ENCODE measurements around the gene HAP1.

Gene HAP1

DNA sequence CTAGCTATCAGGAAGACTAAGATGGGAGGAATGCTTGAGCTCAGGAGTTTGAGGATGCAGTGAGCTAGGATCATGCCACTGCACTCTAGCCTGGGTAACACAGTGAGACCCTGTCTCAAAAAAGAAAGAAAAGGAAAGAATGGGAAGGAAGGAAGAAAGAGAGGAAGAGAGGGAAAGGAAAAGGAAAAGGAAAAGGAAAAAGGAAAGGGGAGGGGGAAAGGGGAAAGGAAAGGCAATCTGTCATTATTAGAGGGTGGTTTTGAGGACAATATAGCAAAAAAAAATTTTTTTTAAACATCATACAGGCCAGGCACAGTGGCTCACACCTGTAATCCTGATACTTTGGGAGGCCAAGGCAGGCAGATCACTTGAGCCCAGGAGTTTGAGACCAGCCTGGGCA is 31.7 kb upstream of the HAP1 start:
- DNase-seq (ENCODE audit: low read depth in 2 of 2): no peak

DNA sequence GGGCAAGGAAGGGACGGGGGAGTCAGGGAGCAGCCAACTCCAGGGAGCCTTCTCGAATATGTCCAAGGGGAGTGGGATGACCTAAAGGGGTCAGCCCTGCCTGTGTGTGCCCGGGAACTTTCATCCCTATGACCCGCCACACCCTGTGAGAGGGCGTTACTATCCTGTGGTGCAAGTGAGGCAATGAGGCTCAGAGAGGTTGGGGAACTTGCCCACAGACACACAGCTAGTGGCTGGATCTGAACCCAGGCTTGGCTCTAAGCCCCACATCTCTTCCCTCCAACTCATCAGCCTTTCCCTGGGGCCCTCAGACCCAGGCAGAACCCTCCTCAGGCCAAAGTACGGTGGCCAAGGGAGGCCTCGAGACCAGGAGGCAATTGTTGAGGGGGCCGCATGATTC is 28.9 kb upstream of the HAP1 start:
- no peak for DNase-seq (ENCODE audit: low read depth in 2 of 2)

DNA sequence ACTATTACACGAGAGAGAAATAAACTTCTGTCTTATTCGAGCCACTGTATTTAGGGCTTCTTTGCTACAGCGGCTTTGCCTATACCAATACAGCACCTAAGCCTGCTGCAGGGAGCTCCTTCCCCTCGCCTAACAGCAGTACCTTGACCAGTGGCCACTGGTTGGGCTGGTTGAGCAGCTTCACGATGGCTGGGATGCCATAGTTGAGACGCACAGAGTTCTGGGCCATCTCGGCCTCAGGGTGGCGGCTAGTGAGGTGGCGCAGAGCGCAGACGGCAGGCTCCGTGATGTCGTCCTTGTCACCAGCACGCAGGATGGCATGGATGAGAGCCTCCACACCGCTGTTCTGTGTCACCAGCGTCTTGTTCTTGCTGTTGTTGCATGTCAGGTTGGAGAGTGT is 28.4 kb upstream of the HAP1 start:
- no peak for DNase-seq (ENCODE audit: low read depth in 2 of 2)

DNA sequence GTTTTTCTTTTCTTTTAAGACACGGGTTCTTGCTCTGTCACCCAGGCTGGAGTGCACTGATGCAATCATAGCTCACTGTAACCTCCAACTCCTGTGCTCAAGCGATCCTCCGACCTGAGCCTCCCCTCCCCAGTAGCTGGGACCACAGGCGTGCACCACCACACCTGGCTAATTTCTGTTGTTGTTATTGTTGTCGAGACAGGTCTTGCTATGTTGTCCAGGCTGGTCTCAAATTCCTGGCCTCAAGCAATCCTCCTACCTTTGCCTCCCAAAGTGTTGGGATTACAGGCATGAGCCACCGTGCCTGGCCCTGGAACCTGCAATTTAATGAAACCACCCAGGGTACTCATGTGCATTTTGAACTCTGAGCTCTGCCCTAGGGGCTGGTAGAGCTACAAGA is 27.9 kb upstream of the HAP1 start:
- DNase-seq (ENCODE audit: low read depth in 2 of 2): no peak

DNA sequence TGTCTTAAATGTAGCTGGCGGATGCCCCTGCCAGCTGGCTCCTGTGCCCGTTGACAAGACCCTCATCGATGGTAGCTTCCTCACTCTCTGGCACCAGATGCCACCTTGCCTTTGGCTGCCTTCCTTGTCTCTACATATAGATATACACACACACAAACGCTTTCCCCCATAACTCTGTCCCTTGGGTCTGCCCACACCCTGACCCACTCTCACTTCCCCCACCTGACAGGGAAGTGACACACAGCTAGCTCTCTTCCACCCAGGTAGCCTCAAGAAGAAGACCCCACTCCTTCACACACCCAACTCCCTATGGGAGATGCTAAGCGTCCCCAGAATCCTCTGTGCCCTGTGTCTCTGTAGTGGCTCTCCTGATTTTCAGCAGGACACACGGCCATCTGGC is 26.4 kb upstream of the HAP1 start:
- no peak for DNase-seq (ENCODE audit: low read depth in 2 of 2)

DNA sequence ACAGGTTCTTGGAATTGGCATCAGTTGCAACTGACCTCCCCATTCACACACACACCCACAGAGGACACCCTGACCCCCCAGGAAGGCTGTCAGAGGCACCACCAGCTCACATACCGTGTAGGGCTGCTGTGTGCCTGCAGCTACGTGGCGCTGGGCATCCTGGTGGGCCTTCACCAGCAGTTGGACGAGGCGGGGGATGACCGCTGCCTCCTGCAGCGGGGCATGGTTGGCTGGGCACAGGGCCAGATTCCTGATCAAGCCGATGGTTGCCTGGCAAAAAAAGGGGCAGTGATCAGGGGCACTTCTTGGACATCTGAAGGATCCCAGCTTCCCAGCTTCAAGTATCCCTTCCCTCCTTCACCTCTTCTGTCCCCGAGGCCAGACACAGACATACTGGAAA is 24.2 kb upstream of the HAP1 start:
- DNase-seq (ENCODE audit: low read depth in 2 of 2): no peak

DNA sequence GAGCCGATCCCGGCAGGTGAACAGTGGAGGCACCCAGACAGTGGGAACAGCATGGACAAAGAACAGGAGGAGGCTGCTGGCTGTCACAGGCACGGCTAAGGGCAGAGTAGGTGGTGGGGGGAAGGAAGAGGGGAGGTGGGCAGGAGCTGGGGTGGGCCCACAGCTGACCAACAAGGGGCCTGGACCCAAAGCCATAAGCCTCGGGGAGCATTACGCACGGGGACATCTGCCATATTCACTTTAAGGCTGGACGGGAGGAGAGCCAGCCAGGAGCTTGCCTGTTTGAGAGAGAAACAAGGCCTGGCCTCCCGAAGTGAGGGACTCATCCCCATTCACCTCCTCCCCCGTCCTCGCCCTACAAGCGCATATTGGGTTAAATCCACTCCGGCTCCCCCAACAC is 19.6 kb upstream of the HAP1 start:
- DNase-seq (ENCODE audit: low read depth in 2 of 2): no peak

DNA sequence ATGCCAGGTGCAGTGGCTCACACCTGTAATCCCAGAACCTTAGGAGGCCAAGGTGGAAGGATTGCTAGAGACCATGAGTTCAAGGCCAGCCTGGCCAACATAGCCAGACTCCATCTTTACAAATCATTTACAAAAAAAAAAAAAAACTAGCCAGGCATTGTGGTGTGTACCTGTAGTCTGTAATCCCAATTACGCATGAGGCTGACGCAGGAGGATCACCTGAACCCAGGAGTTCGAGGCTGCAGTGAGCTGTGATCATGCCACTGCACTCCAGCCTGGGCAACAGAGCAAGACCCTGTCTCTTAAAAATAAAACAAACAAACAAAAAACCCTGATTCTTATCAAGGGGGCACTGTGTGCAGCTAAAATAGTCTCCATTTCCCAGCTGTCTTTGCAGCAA is 16.8 kb upstream of the HAP1 start:
- no peak for DNase-seq (ENCODE audit: low read depth in 2 of 2)

DNA sequence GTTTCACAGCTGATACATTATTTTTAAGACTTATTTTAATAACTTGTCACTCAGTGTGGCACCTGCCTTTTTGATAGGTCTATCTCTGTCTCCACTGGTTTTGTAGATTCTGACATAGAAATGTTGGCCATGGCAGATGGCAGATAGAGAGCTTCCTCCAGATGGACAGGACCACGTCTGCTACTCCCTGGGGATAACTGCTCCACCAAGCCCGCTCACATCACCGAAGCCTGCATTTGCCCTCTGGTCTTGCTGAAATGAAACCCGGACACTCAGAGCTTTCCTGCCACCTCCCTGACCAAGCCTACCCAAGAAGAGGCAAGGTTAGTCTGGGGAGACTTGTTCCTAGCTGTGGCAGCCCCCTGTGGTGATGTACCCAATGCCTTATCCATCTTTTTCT is 16.4 kb upstream of the HAP1 start:
- no peak for DNase-seq (ENCODE audit: low read depth in 2 of 2)

DNA sequence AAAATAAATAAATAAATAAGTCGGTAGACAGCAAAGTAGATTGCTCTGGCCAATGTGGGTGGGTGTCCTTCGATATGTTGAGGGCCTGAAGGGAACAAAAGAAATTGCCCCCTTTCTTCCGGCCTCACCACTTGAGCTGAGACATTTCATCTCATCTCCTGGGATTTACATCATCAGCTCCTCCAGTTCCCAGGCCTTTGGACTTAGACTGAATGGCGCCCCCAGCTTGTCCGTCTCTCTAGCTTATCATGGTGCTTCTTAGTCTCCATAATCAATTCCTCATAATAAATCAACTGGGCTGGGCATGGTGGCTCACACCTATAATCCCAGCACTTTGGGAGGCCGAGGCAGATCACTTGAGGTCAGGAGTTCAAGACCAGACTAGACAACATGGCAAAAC is 13.8 kb upstream of the HAP1 start:
- no peak for DNase-seq (ENCODE audit: low read depth in 2 of 2)

DNA sequence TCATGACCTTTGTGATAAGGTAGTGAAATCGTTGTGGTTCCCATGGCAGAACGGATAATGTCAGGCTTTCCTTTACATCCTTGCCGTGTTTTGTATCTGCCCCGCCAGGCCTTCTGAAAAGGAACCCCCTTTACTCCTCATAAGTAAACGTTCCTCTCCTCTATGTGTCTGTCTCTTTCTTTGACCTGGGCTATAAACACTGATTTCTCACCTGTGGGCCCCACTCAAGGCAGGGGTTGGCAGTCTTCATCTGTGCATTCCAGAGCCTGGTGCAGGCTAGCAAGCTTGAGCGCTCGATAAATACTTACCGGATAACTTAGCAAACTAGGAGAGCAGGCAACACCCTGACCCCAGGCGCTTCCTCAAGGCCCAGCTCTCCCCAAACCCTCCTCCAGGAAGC is 7.3 kb upstream of the HAP1 start:
- DNase-seq (ENCODE audit: low read depth in 2 of 2): no peak

DNA sequence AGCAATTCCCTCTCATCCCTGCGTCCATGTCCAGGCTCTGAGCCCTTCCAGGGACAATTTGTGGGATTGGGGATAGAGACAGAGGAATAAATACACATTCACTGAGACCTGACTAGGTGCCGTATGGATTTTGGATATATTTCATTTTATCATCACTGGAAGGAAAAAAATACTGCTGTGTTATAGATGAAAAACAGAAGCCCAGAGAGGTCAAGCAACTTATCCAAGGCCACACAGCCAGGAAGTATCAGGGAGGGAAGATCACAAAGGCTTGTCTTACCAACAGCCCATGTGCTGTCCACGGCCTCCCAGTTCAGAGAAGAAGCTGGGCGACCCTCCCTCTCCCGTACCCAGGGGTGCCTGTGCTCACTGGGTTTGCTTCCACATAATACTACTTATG is 6.1 kb upstream of the HAP1 start:
- no peak for DNase-seq (ENCODE audit: low read depth in 2 of 2)

DNA sequence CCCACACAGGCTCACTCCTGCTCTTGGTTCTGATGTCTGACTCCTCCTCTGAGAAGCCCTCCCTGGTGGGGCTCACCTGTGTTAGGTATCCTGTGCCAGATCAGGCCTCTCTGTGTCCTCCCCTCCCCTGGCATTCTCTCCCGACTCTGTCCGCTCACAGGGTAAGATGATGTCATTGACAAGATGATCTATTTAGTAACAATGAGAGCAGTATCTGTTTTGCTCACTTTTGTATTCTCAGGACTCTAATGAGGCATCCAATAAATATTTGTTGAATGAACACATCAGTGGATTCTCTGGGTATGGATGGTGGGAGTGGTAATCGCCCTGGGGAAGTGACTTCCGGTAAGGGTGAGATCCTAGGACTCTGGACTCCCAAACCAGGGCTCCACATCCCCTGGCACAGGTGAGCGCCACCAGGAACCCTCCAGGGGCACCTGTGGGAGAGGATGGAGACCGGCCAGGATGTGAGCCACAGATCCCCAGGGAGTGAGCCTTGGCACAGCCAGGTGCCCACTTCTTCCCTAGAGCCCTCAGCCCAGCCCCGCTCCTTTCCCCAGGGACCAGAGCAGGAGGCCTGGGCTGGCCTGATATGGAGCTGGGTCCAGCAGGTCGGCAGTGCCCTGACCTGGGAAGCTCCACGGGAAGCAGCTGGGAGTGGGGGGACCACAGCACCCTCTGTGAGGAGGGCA is 5.4 kb upstream of the HAP1 start:
- peak in 1 of 2 experiments; percentile 2 for DNase-seq (ENCODE audit: low read depth in 2 of 2)

DNA sequence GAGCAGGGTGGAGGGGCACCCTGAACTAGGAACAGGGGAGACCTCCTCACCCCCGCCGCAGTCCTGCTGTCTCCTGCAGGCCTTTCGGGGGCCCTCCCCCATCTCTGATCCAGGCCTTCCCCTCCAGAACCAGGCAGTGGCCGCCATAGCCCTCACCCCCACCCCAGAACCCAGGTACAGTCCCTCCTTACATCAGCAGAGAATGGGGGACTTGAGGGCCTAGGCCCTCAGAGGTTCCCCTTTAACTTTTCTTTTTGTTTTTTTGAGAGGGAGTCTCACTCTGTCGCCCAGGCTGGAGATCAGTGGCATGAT is 4.3 kb upstream of the HAP1 start:
- no peak for DNase-seq (ENCODE audit: low read depth in 2 of 2)

DNA sequence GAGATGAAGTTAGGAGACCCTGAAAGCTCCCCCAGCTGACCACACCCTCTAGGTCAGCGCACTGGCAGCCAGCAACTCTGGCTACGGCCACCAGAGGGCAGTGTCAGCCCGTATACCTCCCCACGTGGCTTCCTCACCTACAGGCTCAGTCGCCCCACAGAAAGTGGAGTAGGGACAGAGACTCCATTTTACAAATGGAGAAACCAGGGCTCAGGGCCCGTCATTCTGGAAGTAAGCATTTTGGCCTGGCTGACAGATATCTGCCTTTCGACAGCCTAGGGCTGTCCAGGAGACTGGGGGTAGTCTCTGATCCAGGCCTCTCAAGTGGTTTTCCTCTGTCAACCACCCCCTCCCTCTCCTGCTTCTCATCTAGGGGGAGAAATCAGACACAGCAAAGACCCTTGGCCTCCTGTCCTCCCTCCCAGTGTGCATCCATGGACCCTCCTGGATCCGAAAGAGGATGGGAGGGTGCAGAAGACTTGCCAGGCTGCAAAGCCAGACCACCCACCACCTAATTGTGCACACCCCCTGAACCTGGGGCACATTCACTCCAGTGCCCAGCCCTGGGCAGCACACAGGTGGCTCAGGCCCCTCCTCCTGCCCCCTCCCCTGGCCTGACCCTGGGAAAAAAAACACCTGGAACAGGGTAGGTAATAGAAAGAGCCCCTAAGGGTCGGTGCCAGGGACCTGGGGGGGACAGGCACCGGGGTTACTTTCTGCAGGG is 3.8 kb upstream of the HAP1 start:
- DNase-seq (ENCODE audit: low read depth in 2 of 2): peak; percentile 47

DNA sequence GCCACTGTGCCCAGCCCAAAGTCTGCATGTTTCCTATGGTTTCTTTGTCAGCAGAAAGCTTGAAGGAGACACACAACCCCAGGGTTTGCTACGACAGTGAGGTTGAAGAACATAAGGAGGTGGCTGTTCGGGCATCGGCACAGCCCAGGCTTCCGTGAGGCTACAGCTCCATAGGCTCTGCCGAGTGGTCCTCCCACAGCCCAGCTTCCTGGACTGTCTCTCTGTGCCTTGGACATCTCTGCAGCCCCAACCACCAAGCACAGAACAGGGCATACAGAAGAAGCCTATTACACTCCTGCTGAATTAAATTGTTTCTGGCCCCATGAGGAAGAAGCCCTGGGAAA is 3.2 kb upstream of the HAP1 start:
- DNase-seq (ENCODE audit: low read depth in 2 of 2): no peak

DNA sequence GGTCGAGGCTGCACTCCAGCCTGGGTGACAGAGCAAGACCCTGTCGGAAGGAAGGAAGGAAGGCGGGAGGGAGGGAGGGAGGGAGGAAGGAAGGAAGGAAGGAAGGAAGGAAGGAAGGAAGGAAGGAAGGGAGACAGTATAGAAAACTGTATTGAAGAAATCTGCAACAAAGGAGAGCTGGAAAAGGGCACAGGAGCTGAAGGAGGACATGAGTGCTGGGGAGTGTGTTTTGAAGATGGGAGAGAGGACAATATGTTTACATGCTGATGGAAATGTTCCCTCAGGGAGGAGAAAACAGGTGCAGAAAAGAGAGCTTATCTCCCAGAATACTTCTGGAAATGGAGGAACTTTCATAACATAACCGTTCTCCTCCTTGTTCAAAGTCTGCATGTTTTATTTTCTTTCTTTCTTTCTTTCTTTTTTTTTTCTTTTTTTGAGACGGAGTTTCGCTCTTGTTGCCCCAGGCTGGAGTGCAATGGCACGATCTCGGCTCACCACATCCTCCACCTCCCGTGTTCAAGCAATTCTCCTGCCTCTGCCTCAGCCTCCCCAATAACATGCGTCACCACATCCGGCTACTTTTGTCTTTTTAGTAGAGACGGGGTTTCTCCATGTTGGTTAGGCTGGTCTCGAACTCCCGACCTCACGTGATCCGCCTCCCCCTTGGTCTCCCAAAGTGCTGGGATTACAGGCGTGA is 2.7 kb upstream of the HAP1 start:
- no peak for DNase-seq (ENCODE audit: low read depth in 2 of 2)

DNA sequence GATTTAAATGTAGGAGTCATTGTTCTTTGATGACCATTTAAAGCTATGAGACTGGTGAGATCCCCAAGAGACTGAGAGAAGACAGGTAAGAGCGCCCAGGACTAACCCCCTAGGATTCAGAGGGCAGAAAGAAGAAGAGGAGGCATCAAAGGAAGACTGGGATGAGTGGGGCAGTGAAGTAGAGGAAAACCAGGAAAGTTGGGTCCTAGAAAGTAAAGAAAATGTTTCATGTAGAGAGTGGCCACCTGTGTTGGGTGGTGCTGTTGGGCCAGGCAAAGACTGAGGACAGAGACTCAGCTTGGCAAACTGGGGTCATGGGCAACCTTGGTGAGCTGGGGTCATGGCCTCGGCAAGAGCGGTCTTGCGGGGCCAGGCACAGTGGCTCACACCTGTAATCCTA is 1.3 kb upstream of the HAP1 start:
- DNase-seq (ENCODE audit: low read depth in 2 of 2): no peak

DNA sequence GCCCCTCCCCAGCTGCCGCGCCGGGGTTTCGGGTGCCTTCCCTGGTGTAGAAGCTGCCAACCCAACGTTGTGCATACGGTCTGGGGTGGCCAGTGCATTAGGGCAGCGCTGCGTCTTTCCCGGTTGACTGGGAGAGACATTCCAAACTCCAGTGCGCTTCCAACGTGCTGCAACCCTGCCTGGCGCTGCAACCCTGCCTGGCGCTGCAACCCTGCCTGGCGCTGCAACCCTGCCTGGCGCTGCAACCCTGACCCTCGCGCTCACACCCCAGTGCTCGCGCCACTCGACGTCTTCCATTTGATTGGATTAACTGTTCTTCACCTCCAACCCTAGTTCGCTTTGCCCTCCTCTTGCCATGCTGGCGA is 488 bp upstream of the HAP1 start:
- DNase-seq (ENCODE audit: low read depth in 2 of 2): no peak

DNA sequence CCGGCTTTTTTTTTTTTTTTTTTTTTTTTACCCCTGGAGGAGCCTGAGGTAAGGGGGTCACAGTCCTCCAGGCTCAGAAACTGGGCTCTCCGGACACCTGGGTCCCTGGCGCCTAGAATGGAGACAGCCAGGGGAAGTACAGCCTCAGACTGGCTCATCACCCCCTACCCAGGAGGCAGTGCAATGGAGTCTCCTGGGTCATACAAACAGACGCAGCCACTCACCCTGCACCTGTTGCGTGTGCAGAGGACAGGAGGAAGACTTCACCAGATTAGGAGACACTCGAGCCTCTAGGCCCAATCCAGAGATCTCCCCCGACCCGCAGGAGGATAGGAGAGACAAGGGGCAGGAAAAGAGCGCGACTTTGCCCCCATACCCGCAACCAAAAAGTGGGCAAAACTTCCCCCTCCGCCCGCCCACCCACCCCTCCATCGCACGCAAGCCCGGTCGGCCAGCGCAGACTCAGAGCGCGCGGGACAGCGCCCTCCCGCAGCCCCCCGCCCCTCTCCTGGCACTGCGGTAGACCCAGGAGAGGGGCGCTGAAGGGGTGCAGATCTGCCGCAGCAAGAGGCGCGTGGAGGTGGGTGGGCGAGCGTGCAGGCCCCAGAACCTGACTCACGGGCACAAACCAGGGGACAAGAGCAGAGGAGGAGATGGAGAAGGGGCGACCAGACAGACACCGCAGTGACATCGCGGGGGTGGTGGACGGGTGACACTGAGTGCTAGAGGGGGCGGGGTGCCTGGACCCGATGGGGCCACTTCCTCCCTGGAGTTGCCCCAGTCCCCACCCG is 900 bp downstream of the HAP1 start:
- no peak for DNase-seq (ENCODE audit: low read depth in 2 of 2)

DNA sequence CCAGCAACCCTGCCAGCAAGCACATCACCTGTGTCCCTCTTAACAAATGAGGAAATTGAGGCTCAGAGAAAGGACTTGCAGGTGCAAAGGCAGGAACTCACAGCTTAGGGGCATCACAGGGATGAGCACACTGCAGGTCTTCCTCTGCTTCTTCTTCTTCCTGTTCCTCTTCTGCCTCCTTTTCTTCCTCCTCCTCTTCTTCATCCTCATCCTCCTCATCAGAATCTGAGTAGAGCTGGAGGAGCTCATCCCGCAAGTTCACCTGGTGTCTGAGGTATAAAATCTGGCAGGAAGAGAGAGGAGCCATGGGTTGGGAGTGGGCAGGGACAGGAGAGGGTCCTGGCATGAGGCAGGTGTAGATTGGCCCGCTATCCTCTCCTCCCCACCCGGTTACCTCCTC is 2.6 kb downstream of the HAP1 start:
- no peak for DNase-seq (ENCODE audit: low read depth in 2 of 2)

DNA sequence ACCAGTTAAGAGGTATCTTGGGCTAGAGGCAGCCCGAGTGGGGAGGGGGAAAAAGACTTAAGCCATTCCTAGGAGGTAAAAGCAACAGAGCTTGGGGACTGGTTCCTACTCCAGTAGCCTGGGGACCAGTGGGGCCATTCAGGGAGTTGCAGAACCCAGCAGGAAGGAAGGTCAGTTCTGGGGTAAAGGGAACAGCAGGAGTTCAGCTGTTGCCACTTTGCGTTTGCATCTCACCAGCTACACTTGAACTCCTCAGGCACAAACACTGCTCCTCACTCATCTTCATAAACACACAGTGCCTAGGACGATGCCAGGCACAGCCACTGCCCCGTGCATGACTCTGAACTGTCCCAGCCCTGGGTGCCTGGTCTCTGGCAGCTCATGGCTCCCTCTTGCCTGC is 4.0 kb downstream of the HAP1 start:
- no peak for DNase-seq (ENCODE audit: low read depth in 2 of 2)

DNA sequence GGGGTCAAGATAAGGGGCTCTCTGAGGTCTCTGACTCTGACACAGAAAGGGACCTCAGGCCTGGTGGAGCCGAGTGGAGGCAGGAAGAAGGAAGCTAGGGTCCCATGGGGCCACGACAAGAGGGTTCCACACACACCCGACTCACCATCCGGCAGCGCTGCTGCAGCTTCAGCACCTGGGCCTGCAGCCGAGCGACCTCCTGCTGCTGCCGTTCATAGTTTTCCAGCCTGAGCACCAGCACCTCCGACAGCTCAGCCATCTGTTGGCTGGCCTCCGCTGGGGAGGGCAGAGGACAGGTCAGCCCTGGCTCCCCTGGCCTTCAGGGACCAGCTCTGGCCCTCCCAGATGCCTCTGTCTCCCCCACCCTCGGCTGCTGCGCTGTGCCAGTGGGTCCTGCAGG is 6.4 kb downstream of the HAP1 start:
- DNase-seq (ENCODE audit: low read depth in 2 of 2): no peak

All from fibroblast of skin of left biceps (primary cell).